ENCODE results near the gene TRIM64C.
"Not testable (repeated sequence)": the region's sequence is repeated elsewhere in the genome, so short reads cannot be mapped to it uniquely, and the experiment has no call there.

TRIM64C gene

GRCh38 chr11:49059012-49059411 is at the start of gene TRIM64C:
TRIM64C (minus strand) TSS chr11:49059112; CDS start chr11:49059112, 0 bp downstream.
- not testable (repeated sequence) for DNase-seq (ENCODE audit: low read depth in 2 of 2)

- DNase-seq (ENCODE audit: low read depth in 2 of 2): not testable (repeated sequence)
Measured at GRCh38 chr11:49102356-49102755, 43.4 kb upstream of the TRIM64C start.

- not testable (repeated sequence) for DNase-seq (ENCODE audit: low read depth in 2 of 2)
Measured at GRCh38 chr11:49069897-49070296, 11.0 kb upstream of the TRIM64C start.

- not testable (repeated sequence) for DNase-seq (ENCODE audit: low read depth in 2 of 2)
Measured at GRCh38 chr11:49049821-49050220, 9.1 kb downstream of the TRIM64C start.

- DNase-seq (ENCODE audit: low read depth in 2 of 2): not testable (repeated sequence)
Measured at GRCh38 chr11:49048229-49048628, 10.7 kb downstream of the TRIM64C start.

GRCh38 chr11:49028523-49028922 is 30.4 kb downstream of the TRIM64C start, which contains the start of gene TRIM49B:
TRIM49B (plus strand) TSS chr11:49028823; CDS start chr11:49031600, 2,777 bp downstream.
- DNase-seq (ENCODE audit: low read depth in 2 of 2): not testable (repeated sequence)
